ENCODE results near the gene MBLAC1. TPM values are rescaled to one million over a fixed set of nuclear protein-coding genes. Genes with fewer than 3 reads are reported as not detected.

Gene MBLAC1
- total RNA-seq, 2 donors from 2014 or later, result 2.1 to 5.3 TPM

DNA sequence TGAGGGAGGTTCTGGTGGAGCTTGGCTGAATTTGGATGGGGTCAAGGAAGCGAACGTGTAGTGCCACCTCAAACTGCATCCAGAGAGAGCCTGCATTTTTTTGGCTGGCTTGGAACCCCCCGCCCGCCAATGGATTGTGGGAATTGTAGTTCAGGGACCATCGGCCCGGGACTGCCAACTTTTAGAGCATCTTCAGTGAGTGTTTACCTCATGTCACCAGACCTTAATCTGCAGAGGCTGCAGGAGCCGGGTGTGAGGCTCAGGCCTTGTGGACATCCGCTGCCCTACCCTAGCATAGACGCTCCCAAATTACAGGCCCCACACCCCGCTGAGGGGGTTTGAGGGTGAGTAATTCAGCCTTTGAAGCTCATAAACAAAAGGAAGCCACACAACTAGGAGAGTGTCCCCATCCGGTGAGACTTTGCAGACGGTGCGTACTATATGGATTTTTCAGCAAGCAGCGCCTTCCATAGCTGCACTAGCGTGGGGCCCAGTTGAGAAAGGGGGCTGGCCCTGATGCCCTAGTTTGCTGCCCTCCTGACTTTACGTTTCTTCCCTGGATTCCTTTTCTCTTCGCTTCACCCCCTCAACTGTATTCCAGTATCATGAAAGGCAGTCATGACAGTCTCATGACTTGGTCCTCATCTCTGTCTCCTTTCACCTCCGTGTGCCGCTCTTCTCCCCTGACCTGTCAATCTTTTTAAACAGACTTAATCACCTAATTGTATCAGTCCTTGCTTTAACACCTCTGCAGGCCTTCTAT lies 6.6 kb upstream of the MBLAC1 start:
- peak overlapping the region in 3 of 4 donors; percentile 85 to 92 (median 89) for H3K27ac ChIP-seq
- TF ChIP-seq, protein P1, sequence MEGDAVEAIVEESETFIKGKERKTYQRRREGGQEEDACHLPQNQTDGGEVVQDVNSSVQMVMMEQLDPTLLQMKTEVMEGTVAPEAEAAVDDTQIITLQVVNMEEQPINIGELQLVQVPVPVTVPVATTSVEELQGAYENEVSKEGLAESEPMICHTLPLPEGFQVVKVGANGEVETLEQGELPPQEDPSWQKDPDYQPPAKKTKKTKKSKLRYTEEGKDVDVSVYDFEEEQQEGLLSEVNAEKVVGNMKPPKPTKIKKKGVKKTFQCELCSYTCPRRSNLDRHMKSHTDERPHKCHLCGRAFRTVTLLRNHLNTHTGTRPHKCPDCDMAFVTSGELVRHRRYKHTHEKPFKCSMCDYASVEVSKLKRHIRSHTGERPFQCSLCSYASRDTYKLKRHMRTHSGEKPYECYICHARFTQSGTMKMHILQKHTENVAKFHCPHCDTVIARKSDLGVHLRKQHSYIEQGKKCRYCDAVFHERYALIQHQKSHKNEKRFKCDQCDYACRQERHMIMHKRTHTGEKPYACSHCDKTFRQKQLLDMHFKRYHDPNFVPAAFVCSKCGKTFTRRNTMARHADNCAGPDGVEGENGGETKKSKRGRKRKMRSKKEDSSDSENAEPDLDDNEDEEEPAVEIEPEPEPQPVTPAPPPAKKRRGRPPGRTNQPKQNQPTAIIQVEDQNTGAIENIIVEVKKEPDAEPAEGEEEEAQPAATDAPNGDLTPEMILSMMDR (IDR thresholded peaks at IDR 0.05), result no peak
- no peak for TF ChIP-seq POLR2A (IDR thresholded peaks at IDR 0.05)

DNA sequence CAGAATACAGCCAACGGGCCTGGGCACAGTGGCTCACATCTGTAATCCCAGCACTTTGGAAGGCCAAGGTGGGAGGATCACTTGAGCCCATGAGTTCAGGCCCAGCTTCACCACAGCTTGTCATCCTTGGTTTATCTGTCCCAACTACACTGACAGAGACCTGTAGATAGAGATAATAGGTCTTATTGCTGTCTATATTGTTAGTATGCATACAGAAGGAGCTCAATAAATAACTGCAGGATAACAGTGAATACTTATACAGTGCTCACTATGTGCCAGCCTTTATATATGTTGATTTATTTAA lies 6.1 kb upstream of the MBLAC1 start:
- no peaks in the 10 kb centered on the region for H3K9me3 ChIP-seq

More for the DNA sequence above, 6.6 kb upstream of the MBLAC1 start:
- intact Hi-C loops (cut with DNase I), result no loop called here
- no peaks in the 10 kb centered on the region for H3K27me3 ChIP-seq
- no peaks in the 10 kb centered on the region for H3K9me3 ChIP-seq
- DNase-seq, result peak; percentile 39 to 55 (median 46)
- ATAC-seq, result peak; percentile 16
- peak overlapping the region; percentile 9 to 19 for H3K4me3 ChIP-seq
- H3K4me1 ChIP-seq, result peaks cover 24% of the 10 kb centered on the region
- WGBS, 2 donors, result 33 to 64% methylated on average over 13 to 19 of the region's 19 CpGs
- H3K36me3 ChIP-seq (replicated peaks in 1 of 2; ENCODE audit: insufficient read depth in 1 of 2, low read depth in 2 of 2), result no peaks in the 10 kb centered on the region

DNA sequence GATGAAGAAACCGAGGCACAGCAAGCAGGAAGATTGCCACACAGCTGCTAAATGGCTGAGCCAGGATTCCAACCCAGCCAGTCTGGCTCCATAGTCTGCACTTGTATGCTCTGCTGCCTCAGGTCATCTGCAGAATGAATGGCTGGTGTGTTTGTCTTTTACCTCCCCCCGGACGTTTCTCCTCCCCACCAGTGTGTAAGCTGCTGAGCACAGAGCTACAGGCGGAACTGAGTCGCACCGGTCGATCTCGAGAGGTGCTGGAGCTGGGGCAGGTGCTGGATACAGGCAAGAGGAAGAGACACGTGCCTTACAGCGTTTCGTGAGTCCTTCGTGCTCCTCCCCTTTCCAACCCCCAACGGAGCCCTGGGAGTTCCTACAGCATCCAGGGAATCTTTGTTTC lies 4.7 kb upstream of the MBLAC1 start:
- Histone ChIP-seq H3K27ac (no peak overlapping the region), H3K27me3 (no peaks in the 10 kb centered on the region), H3K36me3 (replicated peaks in 1 of 2; ENCODE audit: insufficient read depth in 1 of 2, low read depth in 2 of 2) (no peaks in the 10 kb centered on the region), H3K4me3 (no peak overlapping the region), H3K4me1 (peaks cover 37% of the 10 kb centered on the region), H3K9me3 (no peaks in the 10 kb centered on the region)
- 25 to 60% methylated on average over 13 of the region's 13 CpGs for WGBS, 2 donors
- no peak for ATAC-seq
- no peak for DNase-seq
- TF ChIP-seq POLR2A (IDR thresholded peaks at IDR 0.05), result no peak
- TF ChIP-seq, protein P1 (IDR thresholded peaks at IDR 0.05), result no peak
- intact Hi-C loops (cut with DNase I), result no loop called here

More for the DNA sequence above, 6.1 kb upstream of the MBLAC1 start:
- DNase-seq, result no peak
- no peaks in the 10 kb centered on the region for H3K27me3 ChIP-seq
- WGBS, 2 donors, result 29 to 50% methylated on average over 1 of the region's 1 CpG
- ATAC-seq, result no peak
- peak overlapping the region in 1 of 4 donors; percentile 85 for H3K27ac ChIP-seq
- intact Hi-C loops (cut with DNase I), result no loop called here
- H3K36me3 ChIP-seq (replicated peaks in 1 of 2; ENCODE audit: insufficient read depth in 1 of 2, low read depth in 2 of 2), result no peaks in the 10 kb centered on the region
- peaks cover 30% of the 10 kb centered on the region for H3K4me1 ChIP-seq
- TF ChIP-seq POLR2A (IDR thresholded peaks at IDR 0.05), result no peak
- TF ChIP-seq, protein P1 (IDR thresholded peaks at IDR 0.05), result no peak
- H3K4me3 ChIP-seq, result no peak overlapping the region

DNA sequence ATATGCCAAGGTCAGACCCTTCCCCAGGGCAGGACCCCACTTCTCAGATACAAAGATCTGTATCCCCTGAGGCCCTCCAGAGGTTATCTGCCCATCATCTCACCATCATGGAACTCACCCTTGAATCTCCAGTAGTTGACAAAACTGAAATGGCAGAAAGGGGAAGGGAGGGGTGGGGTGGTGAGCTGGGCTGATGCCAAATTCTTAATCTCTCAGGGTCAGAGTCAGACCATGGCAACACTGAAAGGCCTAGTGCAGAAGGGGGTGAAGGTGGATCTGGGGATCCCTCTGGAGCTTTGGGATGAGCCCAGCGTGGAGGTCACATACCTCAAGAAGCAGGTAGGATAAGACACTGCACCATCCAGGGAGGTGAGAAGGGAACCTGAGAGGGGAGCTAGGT lies 4.2 kb upstream of the MBLAC1 start:
- intact Hi-C loops (cut with DNase I), result no loop called here
- Histone ChIP-seq H3K4me3 (no peak overlapping the region), H3K27me3 (no peaks in the 10 kb centered on the region), H3K27ac (no peak overlapping the region), H3K36me3 (replicated peaks in 1 of 2; ENCODE audit: insufficient read depth in 1 of 2, low read depth in 2 of 2) (no peaks in the 10 kb centered on the region), H3K4me1 (peaks cover 37% of the 10 kb centered on the region), H3K9me3 (no peaks in the 10 kb centered on the region)
- 89 to 91% methylated on average over 1 of the region's 1 CpG for WGBS, 2 donors
- ATAC-seq (no peak), DNase-seq (no peak)
- TF ChIP-seq, protein P1 (IDR thresholded peaks at IDR 0.05), result no peak
- TF ChIP-seq POLR2A (IDR thresholded peaks at IDR 0.05), result no peak
